ENCODE results near the gene SAMSN1. TPM values are rescaled to one million over a fixed set of nuclear protein-coding genes. Genes with fewer than 3 reads are reported as not detected.
A peak's percentile ranks its signal among the peaks of the same experiment; 100 is the strongest.
"Not testable (repeated sequence)": the region's sequence is repeated elsewhere in the genome, so short reads cannot be mapped to it uniquely, and the experiment has no call there.

The SAMSN1 gene
- total and polyA plus RNA-seq, 9 of the 15 experiments (the other 6 are each of a cell fraction or from before 2014, with no cell fraction given) = 101 to 223 (median 159) TPM

DNA sequence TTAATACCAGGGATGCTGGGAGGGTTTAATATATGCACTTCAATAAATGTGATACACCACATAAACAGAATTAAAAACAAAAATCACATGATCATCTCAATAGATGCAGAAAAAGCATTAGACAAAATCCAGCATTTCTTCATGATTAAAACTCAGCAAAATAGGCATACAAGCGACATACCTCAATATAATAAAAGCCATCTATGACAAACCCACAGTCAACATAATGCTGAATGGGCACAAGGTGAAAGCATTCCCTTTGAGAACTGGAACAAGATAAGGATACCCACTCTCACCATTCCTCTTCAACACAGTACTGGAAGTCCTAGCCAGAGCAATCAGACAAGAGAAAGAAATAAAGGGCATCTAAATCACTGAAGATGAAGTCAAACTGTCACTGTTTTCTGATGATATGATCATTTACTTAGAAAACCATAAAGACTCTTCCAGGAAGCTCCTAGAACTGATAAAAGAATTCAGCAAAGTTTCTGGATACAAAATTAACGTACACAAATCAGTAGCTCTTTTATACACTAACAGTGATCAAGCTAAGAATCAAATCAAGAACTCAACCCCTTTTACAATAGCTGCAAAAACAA, 39.2 kb downstream of the SAMSN1 start (continued):
- TF ChIP-seq, protein P1, sequence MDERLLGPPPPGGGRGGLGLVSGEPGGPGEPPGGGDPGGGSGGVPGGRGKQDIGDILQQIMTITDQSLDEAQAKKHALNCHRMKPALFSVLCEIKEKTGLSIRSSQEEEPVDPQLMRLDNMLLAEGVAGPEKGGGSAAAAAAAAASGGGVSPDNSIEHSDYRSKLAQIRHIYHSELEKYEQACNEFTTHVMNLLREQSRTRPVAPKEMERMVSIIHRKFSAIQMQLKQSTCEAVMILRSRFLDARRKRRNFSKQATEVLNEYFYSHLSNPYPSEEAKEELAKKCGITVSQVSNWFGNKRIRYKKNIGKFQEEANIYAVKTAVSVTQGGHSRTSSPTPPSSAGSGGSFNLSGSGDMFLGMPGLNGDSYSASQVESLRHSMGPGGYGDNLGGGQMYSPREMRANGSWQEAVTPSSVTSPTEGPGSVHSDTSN (CRISPR knock-in tag; IDR thresholded peaks at IDR 0.05; ENCODE audit: low read depth) = not testable (repeated sequence)
- TF ChIP-seq, protein P1 (tag; conservative IDR thresholded peaks at IDR 0.05; ENCODE audit: low read depth) = peak; percentile 67; the same call in 1 of the 2 replicates
- TF ChIP-seq MEIS2 (IDR thresholded peaks at IDR 0.05; ENCODE audit: partially characterized antibody) (peak; percentile 94), MECOM (CRISPR knock-in tag; IDR thresholded peaks at IDR 0.05) (peak; percentile 94), TAL1 (IDR thresholded peaks at IDR 0.05) (peak; percentile 30), SMAD4 (CRISPR knock-in tag; conservative IDR thresholded peaks at IDR 0.05) (peak; percentile 46), SOX6 (IDR thresholded peaks at IDR 0.05) (peak; percentile 77; the same call in 1 of the 2 replicates), CTBP1 (IDR thresholded peaks at IDR 0.05; ENCODE audit: borderline replicate concordance) (peak; percentile 49; the same call in 1 of the 2 replicates), C11orf30 (IDR thresholded peaks at IDR 0.05; ENCODE audit: low read depth) (peak; percentile 50), ZNF316 (IDR thresholded peaks at IDR 0.05) (peak; percentile 52), CBFA2T3 (IDR thresholded peaks at IDR 0.05) (peak; percentile 36; the same call in 1 of the 2 replicates), SMARCA4 (IDR thresholded peaks at IDR 0.05) (peak; percentile 46; the same call in 1 of the 2 replicates), TCF3 (CRISPR knock-in tag; IDR thresholded peaks at IDR 0.05) (peak; percentile 38)
- TF ChIP-seq, protein P2, sequence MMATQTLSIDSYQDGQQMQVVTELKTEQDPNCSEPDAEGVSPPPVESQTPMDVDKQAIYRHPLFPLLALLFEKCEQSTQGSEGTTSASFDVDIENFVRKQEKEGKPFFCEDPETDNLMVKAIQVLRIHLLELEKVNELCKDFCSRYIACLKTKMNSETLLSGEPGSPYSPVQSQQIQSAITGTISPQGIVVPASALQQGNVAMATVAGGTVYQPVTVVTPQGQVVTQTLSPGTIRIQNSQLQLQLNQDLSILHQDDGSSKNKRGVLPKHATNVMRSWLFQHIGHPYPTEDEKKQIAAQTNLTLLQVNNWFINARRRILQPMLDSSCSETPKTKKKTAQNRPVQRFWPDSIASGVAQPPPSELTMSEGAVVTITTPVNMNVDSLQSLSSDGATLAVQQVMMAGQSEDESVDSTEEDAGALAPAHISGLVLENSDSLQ (IDR thresholded peaks at IDR 0.05) = peak; percentile 67; the same call in 1 of the 2 replicates

All from K562 (cell line).